ENCODE results near the gene OBSL1. TPM values are rescaled to one million over a fixed set of nuclear protein-coding genes. Genes with fewer than 3 reads are reported as not detected.

The OBSL1 gene
- total RNA-seq, 2 donors from 2014 or later = 150 to 157 TPM

- Histone ChIP-seq H3K4me1 (peaks cover 0 to 19% of the 10 kb centered on the region in 2 donors), H3K36me3 (peaks cover 15% of the 10 kb centered on the region), H3K4me3 (no peak overlapping the region), H3K27me3 (no peaks in the 10 kb centered on the region), H3K9me3 (no peaks in the 10 kb centered on the region), H3K27ac (no peak overlapping the region)
- no peak for TF ChIP-seq CTCF (IDR thresholded peaks at IDR 0.05)
- no peak for DNase-seq (ENCODE audit: low spot score)
Measured at GRCh38 chr2:219554350-219554749, 17.0 kb downstream of the OBSL1 start.

DNA sequence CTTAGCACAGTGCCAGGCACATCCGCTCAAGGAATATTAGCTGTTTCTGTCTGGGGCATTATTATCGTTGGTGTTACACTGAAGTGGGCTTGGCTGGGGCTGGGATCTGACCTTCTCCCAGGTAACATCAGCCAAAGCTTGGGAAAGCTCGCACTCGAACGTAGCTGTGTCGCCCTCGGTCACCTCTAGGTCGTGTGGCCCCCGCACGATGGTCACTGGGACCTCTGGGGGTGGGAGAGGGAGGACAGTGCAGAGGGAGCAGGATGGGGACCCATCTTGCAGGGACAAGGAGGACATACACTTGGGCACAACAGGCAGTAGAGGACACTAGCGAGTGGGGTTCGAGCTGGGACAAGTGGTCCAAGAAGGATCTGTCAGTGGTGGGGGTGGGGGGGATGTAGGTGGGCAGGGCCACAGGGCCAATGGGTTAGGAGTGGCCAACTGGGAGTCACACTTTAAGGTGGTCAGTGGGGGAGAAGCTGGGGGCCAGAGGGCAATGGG is 17.8 kb downstream of the OBSL1 start:
- no peak for TF ChIP-seq CTCF (IDR thresholded peaks at IDR 0.05)
- Histone ChIP-seq H3K36me3 (peaks cover 15% of the 10 kb centered on the region), H3K27me3 (no peaks in the 10 kb centered on the region)

DNA sequence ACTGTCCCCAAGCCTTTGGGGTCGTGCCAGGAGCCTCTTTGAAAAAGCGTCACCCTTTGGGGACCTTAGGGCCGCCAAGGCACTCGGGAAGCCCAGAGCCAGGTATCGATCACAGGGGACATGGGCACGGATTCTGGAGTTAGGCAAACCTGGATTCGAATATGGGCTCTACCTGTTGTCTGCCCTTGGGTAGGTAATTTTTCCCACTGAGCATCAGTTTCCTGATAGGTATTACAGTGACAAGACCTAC is 18.2 kb downstream of the OBSL1 start:
- H3K36me3 ChIP-seq = peaks cover 15% of the 10 kb centered on the region

More for the DNA sequence above, 17.8 kb downstream of the OBSL1 start:
- Histone ChIP-seq H3K27ac (no peak overlapping the region), H3K4me3 (no peak overlapping the region), H3K9me3 (no peaks in the 10 kb centered on the region), H3K4me1 (peaks cover 0 to 19% of the 10 kb centered on the region in 2 donors)
- no peak for DNase-seq (ENCODE audit: low spot score)

GRCh38 chr2:219552382-219553167 is 18.8 kb downstream of the OBSL1 start:
- no peaks in the 10 kb centered on the region for H3K27me3 ChIP-seq

More for the DNA sequence above, 18.2 kb downstream of the OBSL1 start:
- H3K4me3 ChIP-seq = peak overlapping the region; percentile 45 to 57
- H3K9me3 ChIP-seq = no peaks in the 10 kb centered on the region
- DNase-seq (ENCODE audit: low spot score) = no peak
- no peak overlapping the region for H3K27ac ChIP-seq
- H3K27me3 ChIP-seq = no peaks in the 10 kb centered on the region
- TF ChIP-seq CTCF (IDR thresholded peaks at IDR 0.05) = no peak
- peaks cover 0 to 19% of the 10 kb centered on the region in 2 donors for H3K4me1 ChIP-seq

DNA sequence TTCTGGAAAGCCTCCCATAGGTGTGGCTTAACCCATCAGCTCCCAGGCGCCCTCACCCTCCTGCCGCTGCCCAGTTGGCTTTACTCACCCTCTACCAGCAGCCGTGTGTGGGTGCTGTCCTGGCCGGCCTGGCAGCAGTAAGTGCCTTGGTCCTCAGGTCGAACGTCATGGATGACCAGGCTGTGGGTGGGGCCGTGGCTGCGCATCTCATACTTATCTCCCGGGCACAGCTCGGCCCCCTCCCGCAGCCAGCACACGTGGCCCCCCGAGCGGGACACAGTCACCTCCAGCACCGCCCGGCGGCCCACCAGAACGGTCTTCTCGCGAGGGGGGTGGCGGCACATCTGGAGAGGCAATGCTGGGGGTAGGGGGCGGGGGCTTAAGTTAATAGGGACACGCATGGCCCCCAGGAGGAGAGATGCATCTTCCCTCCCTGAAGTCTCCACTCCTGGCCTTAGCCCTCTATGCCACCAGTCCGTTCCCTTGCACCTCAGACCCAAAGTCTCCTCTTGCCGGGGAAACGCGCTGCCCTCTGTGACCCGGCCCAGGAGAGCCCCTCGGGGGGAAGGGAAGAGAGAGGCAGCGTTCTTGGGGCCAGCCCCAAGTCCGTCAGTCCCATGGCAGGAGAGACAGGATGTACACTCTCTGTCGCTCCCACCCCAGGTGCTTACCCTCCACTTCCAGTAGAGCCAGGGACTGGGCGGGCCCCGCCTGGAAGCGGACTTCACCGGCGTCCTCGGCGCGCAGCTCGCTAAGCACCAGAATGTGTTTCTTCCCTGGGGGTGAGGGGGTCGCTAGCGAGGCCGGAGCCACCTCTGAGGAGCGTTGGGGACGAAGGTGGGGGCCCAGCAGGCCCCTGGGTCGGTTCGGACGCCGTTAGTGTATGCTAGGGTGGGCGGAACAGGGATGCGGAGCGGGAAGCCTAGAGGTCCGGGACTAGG is 19.6 kb downstream of the OBSL1 start:
- peak overlapping the region; percentile 45 to 57 for H3K4me3 ChIP-seq
- no peaks in the 10 kb centered on the region for H3K9me3 ChIP-seq
- peaks cover 0 to 19% of the 10 kb centered on the region in 2 donors for H3K4me1 ChIP-seq
- TF ChIP-seq CTCF (IDR thresholded peaks at IDR 0.05) = no peak
- H3K36me3 ChIP-seq = peaks cover 9% of the 10 kb centered on the region
- H3K27me3 ChIP-seq = no peaks in the 10 kb centered on the region
- DNase-seq (ENCODE audit: low spot score) = peak; percentile 62
- peak overlapping the region; percentile 57 to 68 for H3K27ac ChIP-seq

More at GRCh38 chr2:219552382-219553167, 18.8 kb downstream of the OBSL1 start:
- no peak for TF ChIP-seq CTCF (IDR thresholded peaks at IDR 0.05)
- peak overlapping the region; percentile 45 to 57 for H3K4me3 ChIP-seq
- H3K27ac ChIP-seq = peak overlapping the region; percentile 57 to 68
- peaks cover 0 to 19% of the 10 kb centered on the region in 2 donors for H3K4me1 ChIP-seq
- H3K9me3 ChIP-seq = no peaks in the 10 kb centered on the region
- DNase-seq (ENCODE audit: low spot score) = peak; percentile 82
- H3K36me3 ChIP-seq = peaks cover 11% of the 10 kb centered on the region
